Type B pancreatic cell (in vitro differentiated cells): ENCODE data around the gene ZNF600. TPM values are rescaled to one million over a fixed set of nuclear protein-coding genes. Genes with fewer than 3 reads are reported as not detected.
"Not testable (repeated sequence)": the region's sequence is repeated elsewhere in the genome, so short reads cannot be mapped to it uniquely, and the experiment has no call there.

ENCODE experiments used
- DNase-seq: peaks from one replicate; pipeline ENCODE4 v3.0.0; 2021; ENCODE audit warnings: mixed read lengths; ENCODE audit not compliant: unreplicated experiment; ENCODE audit errors: extremely low spot score
- H3K27ac Mint-ChIP-seq: 2 replicates; pipeline ENCODE4 v1.8.0; 2021; ENCODE audit warnings: mild to moderate bottlenecking, mixed read lengths
- H3K27me3 Mint-ChIP-seq: 2 replicates; pipeline ENCODE4 v1.8.0; 2021; ENCODE audit warnings: mixed read lengths
- H3K36me3 Mint-ChIP-seq: 2 replicates; pipeline ENCODE4 v1.8.0; 2021; ENCODE audit warnings: mixed read lengths
- H3K4me1 Mint-ChIP-seq: one replicate; pipeline ENCODE4 v1.8.0; 2021; ENCODE audit warnings: mixed read lengths; ENCODE audit not compliant: unreplicated experiment
- H3K4me3 Mint-ChIP-seq: 2 replicates; pipeline ENCODE4 v1.8.0; 2021; ENCODE audit warnings: mild to moderate bottlenecking, mixed read lengths
- H3K9me3 Mint-ChIP-seq: 2 replicates; pipeline ENCODE4 v1.8.0; 2021; ENCODE audit warnings: mixed read lengths
- total RNA-seq: library from RNA; stranded (reverse); gene quantifications from 2 replicates; pipeline ENCODE4 v1.2.1, GENCODE V29; 2021; ENCODE audit warnings: low replicate concordance
- TF ChIP-seq, protein P1 (sequence below): fragments of 200-600 bp; sonication (generic); conservative IDR thresholded peaks from 2 replicates; pipeline ENCODE4 v1.5.0; 2021; ENCODE audit warnings: antibody characterized with exemption, mild to moderate bottlenecking

The ZNF600 gene
- total RNA-seq, 1 donor from 2014 or later, result 12.5 TPM

GRCh38 chr19:52809801-52810200 is 23.2 kb upstream of the ZNF600 start:
- TF ChIP-seq, protein P1, sequence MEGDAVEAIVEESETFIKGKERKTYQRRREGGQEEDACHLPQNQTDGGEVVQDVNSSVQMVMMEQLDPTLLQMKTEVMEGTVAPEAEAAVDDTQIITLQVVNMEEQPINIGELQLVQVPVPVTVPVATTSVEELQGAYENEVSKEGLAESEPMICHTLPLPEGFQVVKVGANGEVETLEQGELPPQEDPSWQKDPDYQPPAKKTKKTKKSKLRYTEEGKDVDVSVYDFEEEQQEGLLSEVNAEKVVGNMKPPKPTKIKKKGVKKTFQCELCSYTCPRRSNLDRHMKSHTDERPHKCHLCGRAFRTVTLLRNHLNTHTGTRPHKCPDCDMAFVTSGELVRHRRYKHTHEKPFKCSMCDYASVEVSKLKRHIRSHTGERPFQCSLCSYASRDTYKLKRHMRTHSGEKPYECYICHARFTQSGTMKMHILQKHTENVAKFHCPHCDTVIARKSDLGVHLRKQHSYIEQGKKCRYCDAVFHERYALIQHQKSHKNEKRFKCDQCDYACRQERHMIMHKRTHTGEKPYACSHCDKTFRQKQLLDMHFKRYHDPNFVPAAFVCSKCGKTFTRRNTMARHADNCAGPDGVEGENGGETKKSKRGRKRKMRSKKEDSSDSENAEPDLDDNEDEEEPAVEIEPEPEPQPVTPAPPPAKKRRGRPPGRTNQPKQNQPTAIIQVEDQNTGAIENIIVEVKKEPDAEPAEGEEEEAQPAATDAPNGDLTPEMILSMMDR, result no peak
- Mint-ChIP-seq H3K27me3 (no peaks in the 10 kb centered on the region), H3K4me3 (no peak overlapping the region), H3K27ac (no peak overlapping the region), H3K36me3 (peaks cover 25% of the 10 kb centered on the region), H3K4me1 (no peaks in the 10 kb centered on the region), H3K9me3 (no peaks in the 10 kb centered on the region)
- no peak for DNase-seq

DNA sequence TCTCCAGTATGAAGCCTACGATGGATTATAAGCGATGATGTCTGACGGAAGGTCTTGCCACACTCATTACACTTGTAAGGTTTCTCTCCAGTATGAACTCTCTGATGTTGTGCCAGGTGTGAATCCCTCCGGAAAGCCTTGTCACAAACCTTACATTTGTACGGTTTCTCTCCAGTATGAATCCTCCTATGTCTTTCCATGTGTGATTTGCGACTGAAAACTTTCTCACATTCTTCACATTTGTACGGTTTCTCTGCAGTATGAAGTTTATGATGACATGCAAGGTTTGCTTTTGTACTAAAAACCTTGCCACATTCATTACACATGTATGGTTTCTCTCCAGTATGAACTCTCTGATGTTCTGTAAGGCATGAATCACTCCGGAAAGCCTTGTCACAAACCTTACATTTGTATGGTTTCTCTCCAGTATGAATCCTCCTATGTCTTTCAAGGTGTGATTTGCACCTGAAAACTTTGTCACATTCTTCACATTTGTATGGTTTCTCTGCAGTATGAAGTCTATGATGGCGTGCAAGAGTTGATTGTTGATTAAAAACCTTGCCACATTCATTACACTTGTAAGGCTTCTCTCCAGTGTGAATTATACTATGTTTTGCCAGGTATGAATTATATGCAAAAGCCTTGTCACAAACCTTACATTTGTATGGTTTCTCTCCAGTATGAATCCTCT is 13.5 kb upstream of the ZNF600 start:
- H3K4me3 Mint-ChIP-seq, DNase-seq, H3K27me3 Mint-ChIP-seq, H3K4me1 Mint-ChIP-seq, H3K27ac Mint-ChIP-seq: not testable (repeated sequence)
- Mint-ChIP-seq H3K9me3 (peaks cover 35% of the 10 kb centered on the region), H3K36me3 (peaks cover 70% of the 10 kb centered on the region)

- TF ChIP-seq, protein P1, result no peak
- Mint-ChIP-seq H3K4me1 (peaks cover 15% of the 10 kb centered on the region), H3K4me3 (peak overlapping the region; percentile 70), H3K36me3 (peaks cover 5% of the 10 kb centered on the region), H3K9me3 (no peaks in the 10 kb centered on the region), H3K27ac (no peak overlapping the region), H3K27me3 (peaks cover 10% of the 10 kb centered on the region)
- DNase-seq, result no peak
These were observed 2.8 kb upstream of the ZNF600 start for GRCh38 chr19:52789440-52789839.

DNA sequence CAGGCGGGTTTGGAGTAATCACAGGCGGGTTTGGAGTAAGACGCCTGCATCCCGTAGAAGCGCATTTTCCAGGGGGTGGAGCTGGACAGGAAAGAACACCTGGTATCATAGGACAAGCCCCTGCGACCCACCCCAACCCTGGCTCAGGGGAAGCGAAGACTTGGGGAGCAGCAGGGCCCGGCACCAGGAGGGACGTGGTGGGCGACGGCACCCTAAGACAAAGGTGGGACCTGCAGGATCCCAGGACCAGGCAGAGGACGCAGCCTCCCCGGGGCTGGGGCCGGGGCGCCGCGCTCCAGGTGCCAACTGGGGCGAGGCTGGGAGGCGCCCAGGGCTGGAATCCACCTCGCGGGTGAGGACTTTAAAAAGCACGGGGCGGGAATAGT is 520 bp downstream of the ZNF600 start:
- no peak for DNase-seq
- Mint-ChIP-seq H3K27ac (peak overlapping the region; percentile 90), H3K9me3 (no peaks in the 10 kb centered on the region), H3K27me3 (peaks cover 10% of the 10 kb centered on the region), H3K4me3 (peak overlapping the region; percentile 93), H3K36me3 (peaks cover 5% of the 10 kb centered on the region), H3K4me1 (peaks cover 15% of the 10 kb centered on the region)
- TF ChIP-seq, protein P1, result no peak

GRCh38 chr19:52785506-52785905 is 1.1 kb downstream of the ZNF600 start:
- H3K27me3 Mint-ChIP-seq, result peaks cover 10% of the 10 kb centered on the region
- H3K4me1 Mint-ChIP-seq, result peaks cover 15% of the 10 kb centered on the region
- no peaks in the 10 kb centered on the region for H3K9me3 Mint-ChIP-seq
- DNase-seq, result no peak
- peak overlapping the region; percentile 90 for H3K27ac Mint-ChIP-seq
- H3K4me3 Mint-ChIP-seq, result peak overlapping the region; percentile 93
- peaks cover 5% of the 10 kb centered on the region for H3K36me3 Mint-ChIP-seq
- TF ChIP-seq, protein P1, result no peak

DNA sequence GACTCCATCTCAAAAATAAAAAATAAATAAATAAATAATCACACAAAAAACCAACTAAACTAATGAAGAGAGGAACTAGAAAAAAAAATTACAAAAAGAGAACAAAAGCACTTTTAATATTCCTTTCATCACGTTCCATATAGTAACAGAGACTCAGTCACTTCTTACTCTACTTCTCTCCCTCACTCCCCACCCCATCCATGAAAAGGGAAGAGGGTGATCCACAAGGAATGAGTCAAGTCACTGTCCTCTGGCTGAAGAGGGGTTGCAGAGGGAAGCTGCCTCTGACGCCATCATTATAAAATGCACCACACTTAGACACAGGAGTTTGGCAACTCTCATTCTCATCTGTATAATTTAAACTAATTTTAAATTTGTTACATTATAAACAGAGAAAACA is 3.7 kb downstream of the ZNF600 start:
- not testable (repeated sequence) for H3K27ac Mint-ChIP-seq, H3K27me3 Mint-ChIP-seq, H3K36me3 Mint-ChIP-seq, DNase-seq, H3K4me3 Mint-ChIP-seq, H3K9me3 Mint-ChIP-seq
- peaks cover 14% of the 10 kb centered on the region for H3K4me1 Mint-ChIP-seq
